ENCODE results near the gene FAM50B.

DNA sequence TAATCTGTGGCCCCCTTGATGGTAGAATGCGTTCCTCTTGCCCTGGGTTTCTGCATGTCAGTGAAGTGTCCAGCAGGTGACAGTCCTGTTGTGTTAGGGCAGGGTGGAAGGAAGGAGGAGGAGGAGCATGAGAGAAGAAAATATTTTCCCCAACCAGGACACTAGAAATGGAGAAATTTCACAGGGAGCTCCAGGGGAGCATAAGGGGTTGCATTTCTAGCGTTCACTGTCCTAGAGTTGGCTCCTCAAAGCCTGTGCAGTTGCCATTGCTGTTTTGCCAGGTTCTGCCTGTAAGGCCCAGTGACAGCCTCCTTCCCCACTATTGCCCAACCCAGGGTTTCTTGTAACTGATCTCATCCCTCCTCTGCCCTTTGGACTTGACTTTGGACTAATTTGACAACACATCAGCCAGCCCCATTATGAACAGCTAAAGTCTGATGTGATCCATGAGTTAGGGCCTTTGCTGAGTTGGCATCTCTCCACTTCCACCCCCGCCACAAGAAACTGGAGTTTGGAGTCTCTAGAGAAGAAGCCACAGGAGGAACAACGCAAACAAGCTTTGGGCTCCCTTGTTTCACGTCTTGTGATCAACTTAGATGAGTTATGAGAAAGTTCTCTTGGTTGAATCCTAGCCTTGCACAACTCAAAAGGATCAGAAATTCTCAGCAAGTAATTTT is 14.0 kb upstream of the FAM50B start:
- TF ChIP-seq CTCF (IDR thresholded peaks at IDR 0.05) (no peak), EZH2 (IDR thresholded peaks at IDR 0.05; ENCODE audit: borderline replicate concordance, insufficient read depth, low read depth, low read length, poor library complexity, severe bottlenecking) (no peak)

Data from B cell (primary cell).